ENCODE results near the gene SMAD6.

DNA sequence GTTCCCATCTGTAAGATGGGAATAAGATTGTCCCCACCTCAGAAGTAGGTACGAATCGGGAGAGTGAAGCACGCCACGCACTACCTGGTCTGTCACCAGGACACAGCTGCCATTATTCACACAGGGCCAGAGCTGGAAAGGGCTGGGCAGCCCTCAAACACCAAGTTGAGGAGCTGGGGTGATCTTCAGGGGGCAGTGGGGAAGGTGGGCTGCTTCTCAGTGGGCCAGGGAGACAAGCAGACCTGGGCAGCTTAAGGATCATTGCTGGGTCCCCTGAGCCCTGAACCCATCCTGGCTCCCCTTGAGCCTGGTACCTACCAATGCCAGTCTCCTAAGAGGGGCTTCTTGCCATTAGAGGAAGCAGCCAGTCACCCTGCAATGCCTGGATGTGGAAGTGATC, 82.1 kb downstream of the SMAD6 start:
- TF ChIP-seq, protein P1, sequence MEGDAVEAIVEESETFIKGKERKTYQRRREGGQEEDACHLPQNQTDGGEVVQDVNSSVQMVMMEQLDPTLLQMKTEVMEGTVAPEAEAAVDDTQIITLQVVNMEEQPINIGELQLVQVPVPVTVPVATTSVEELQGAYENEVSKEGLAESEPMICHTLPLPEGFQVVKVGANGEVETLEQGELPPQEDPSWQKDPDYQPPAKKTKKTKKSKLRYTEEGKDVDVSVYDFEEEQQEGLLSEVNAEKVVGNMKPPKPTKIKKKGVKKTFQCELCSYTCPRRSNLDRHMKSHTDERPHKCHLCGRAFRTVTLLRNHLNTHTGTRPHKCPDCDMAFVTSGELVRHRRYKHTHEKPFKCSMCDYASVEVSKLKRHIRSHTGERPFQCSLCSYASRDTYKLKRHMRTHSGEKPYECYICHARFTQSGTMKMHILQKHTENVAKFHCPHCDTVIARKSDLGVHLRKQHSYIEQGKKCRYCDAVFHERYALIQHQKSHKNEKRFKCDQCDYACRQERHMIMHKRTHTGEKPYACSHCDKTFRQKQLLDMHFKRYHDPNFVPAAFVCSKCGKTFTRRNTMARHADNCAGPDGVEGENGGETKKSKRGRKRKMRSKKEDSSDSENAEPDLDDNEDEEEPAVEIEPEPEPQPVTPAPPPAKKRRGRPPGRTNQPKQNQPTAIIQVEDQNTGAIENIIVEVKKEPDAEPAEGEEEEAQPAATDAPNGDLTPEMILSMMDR (IDR thresholded peaks at IDR 0.05): no peak
- TF ChIP-seq POLR2A (IDR thresholded peaks at IDR 0.05): no peak
